ENCODE measurements around the gene RPS6KB2.
"Not testable (repeated sequence)": the region's sequence is repeated elsewhere in the genome, so short reads cannot be mapped to it uniquely, and the experiment has no call there.

The RPS6KB2 gene

DNA sequence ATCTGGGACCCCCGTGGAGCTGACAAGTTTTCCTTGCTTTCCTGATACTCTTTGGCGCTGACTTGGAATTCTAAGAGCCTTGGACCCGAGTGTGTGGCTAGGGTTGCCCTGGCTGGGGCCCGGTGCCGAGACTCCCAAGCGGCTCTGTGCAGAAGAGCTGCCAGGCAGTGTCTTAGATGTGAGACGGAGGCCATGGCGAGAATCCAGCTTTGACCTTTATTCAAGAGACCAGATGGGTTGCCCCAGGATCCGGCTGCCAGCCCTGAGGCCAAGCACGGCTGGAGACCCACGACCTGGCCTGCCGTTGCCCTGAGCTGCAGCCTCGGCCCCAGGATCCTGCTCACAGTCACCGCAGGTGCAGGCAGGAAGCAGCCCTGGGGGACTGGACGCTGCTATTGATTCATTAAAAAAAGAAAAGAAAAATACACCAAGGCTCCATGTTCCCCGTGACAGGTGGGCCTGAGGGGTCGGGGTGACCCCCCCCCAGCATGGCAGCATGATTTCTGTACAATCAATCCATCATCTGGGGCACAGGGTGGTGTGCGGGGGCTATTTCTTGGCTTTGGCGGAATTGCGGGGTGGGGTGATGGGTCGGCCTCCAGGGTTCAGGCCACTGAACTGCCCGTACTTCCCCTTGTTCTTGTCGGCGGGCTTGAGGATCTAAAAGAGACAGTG is 30.2 kb upstream of the RPS6KB2 start:
- DNase-seq (ENCODE audit: low read depth in 2 of 2), result no peak

DNA sequence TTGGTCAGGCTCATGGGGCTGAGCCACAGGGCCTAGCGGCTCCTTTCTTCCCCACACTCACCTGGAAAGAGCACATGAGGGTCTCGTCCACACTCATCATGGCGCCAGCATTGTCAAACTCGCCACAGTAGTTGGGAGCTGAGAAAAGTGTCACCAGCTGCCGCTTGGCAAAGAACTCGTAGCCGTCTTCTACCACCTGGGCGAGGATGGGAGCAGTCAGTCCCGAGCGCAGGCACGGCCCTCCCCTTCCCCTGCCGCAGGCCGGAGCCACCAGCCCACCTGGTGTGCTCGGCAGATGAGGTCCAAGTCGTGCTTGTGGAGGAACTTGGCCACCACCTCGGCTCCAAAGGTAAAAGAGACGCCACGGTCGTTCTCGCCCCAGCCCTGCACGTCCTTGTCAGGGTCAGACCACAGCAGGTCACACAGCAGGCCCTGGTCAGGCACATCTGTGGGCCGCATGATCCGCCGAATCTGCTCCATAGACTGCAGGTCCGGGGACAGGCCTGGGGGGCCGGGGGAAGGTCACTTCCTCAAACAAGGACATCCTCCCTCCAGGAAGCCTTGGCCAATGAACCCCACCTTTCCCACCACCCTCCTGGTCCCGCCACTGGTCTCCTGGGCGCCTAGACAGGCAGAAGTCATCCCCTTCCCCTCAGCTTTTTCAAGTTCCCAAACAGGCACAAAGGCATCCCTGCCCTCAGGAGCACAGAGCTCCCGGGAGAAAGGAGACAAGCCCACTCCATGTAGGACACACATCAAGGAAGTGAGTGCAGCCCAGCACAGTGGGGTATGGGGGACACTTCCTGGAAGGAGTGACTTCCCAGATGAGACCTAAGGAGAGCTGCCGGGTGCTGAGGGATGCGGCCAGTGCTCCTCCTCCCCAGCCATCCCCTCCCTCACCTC is 29.4 kb upstream of the RPS6KB2 start:
- no peak for DNase-seq (ENCODE audit: low read depth in 2 of 2)

DNA sequence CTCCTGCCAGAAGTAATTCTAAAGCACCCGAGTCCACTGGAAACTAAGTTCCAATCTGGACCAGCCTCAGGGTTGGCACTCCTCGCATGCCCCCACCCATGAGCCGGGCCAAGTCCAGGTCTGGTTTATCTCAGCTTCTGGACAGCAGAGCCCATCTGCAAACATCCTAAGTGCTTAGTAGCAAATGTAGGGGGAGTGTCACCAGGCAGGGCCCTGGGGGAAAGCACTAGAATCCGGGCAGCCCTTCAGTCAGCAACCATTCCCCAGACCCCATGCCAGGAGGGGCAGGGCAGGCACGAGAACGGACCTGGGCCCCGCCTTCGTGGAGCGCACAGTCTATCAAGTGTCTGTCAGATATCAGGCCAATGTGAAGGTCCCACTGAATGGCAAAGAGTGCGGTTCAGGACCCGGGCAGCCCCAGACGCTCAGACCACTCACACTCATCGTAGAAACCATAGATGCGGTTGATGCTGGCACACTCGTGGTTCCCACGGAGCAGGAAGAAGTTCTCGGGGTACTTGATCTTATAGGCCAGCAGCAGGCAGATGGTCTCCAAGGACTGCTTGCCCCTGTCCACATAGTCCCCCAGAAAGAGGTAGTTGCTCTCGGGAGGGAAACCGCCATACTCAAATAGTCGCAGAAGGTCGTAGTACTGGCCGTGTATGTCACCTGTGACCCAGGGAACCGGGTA is 27.9 kb upstream of the RPS6KB2 start:
- no peak for DNase-seq (ENCODE audit: low read depth in 2 of 2)

DNA sequence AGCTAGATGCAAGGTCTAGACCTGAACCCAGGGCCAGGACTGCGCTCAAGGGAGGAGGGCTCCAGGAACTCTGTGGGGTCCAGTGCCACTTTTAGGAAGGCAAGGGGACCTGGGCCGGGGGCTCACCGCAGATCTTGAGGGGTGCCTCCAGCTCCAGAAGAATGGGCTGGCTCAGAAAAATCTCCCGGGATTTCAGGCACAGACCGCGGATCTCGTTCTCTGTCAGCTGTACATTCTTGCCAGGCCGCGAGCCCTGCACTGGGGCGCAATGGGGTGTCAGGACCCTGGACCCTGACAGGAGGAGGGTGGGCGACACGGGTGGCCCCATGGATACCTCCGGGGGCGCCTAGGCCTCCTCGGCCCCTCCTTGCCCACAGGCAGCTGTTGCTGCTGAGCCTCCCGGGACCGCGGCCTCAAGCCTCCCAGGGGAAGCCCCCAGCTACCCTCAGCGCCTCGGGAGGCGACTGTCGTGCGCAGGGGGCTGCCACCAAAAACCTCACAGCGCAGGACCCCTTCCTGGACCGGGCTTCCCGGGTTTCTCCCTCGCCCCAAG is 27.3 kb upstream of the RPS6KB2 start:
- DNase-seq (ENCODE audit: low read depth in 2 of 2), result no peak

DNA sequence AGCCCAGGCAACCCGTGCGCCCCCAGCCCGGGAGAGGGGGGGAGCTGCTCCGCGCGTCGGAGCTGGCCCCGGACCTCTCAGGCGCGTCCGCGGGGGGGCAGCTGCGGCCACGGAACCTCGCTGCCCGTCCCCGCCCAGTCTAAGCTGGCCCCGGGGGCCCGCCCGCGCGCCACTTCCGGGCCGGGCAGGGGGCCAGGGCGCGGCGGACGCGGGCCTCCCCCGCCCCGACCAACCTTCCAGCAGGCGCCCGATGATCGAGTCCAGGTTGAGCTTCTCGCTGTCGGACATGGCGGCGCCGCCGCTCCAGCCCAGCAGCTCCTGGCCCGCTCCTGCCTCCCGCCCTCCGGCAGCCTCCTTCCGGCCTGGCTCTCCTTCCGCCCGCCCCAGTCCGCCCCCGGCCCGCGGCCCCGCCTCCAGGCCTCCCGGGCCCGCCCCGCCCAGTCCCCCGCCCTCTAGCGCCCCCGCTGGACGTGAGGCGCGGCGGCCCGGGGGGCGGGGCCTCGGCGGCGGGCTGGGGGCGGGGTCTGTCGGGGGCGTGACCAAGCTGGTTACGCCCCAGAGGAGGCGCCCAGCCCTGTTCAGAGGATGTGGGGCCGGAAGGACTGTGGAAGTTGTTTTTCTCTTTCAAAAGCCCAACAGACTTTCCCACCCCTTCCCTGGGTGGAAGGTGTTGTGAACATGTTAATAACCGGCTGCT is 26.7 kb upstream of the RPS6KB2 start, which contains the start of gene PPP1CA:
Gene PPP1CA (minus strand): TSS at position 364 of the 697 bp plus-strand sequence. CDS start 76 bp downstream, at position 288.
- peak; percentile 85 to 86 for DNase-seq (ENCODE audit: low read depth in 2 of 2)

DNA sequence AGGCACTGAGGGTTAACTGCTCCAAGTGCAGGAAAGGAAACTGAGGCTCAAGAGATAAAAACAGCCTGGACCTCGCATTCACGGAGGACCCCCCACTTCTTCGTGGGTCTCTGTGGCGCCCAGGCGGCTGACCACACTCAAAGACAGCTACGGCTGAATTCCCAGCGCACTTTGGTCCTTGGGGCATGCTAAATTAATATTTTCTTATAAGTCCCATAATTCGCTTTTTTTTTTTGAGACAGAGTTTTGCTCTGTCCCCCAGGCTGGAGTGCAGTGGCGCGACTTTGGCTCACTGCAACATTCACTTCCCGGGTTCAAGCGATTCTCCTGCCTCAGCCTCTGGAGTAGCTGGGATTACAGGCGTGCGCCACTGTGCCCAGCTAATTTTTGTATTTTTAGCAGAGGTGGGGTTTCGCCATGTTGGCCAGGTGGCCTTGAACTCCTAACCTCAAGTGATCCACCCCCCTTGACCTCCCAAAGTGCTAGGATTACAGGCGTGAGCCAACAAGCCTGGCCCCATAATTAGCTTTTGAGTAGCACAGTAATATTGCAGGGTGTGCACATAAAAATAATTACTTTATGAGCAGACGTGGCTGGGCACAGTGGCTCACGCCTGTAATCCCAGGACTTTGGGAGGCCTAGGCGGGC is 26.0 kb upstream of the RPS6KB2 start:
- DNase-seq (ENCODE audit: low read depth in 2 of 2), result not testable (repeated sequence)

DNA sequence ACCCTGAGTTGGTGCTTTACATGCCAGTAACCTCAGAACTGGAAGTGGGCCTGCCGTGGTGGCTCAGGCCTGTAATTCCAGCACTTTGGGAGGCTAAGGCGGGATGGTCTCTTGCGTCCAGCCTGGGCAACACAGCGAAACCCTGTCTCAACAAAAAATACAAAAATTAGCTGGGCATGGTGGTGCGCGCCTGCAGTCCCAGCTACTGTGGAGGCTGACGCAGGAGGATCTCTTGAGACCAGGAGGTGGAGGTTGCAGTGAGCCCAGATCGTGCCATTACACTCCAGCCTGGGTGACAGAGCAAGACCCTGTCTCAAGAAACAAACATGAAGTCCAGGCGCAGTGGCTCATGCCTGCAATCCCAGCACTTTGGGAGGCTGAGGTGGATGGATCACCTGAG is 25.2 kb upstream of the RPS6KB2 start:
- DNase-seq (ENCODE audit: low read depth in 2 of 2), result not testable (repeated sequence)

DNA sequence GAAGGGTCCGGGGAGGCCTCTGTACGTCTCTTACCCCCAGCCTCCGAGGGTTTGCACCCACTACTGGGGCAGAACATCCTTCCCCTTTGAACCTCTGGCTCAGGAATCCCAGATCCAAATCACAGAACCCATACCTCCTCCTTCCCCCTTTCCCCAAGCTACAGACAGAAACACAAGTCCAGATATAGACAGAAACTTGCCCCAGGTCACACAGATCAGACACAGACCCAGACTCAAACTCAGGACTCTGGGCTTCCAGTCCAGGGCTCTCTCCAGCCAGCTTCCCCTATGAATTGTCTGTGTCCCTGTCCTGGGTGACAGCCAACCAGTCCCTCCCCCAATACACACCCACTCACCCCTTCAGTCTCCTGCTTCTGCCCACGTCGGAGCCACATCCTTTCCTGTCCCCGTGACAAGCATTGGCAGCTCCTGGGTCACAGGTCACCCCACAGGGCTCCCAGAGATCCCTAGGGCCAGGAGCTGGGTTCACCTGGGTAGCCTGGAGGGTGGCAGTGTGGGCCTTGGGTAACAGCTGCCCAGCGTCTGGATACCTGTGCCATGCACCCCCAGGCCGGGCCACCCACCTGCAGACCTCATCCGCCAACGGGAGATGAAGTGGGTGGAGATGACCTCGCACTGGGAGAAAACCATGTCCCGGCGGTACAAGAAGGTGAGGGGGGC is 23.6 kb upstream of the RPS6KB2 start:
- DNase-seq (ENCODE audit: low read depth in 2 of 2), result peak in 1 of 2 donors; percentile 46

DNA sequence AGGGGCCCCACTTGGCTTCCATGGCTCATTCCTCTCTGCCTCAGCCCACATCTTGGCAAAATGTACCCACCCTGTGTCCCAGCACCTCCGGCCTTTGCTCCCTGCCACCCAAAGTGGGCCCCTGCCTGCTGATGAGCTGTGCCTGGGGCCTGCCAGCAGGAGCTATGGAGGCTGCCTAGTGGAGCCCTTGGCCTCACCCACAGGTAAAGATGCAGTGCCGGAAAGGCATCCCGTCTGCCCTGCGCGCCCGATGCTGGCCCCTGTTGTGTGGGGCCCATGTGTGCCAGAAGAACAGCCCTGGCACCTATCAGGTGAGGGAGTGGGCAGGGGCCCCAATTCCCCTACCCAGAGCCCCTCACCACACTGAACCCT is 23.1 kb upstream of the RPS6KB2 start:
- no peak for DNase-seq (ENCODE audit: low read depth in 2 of 2)

DNA sequence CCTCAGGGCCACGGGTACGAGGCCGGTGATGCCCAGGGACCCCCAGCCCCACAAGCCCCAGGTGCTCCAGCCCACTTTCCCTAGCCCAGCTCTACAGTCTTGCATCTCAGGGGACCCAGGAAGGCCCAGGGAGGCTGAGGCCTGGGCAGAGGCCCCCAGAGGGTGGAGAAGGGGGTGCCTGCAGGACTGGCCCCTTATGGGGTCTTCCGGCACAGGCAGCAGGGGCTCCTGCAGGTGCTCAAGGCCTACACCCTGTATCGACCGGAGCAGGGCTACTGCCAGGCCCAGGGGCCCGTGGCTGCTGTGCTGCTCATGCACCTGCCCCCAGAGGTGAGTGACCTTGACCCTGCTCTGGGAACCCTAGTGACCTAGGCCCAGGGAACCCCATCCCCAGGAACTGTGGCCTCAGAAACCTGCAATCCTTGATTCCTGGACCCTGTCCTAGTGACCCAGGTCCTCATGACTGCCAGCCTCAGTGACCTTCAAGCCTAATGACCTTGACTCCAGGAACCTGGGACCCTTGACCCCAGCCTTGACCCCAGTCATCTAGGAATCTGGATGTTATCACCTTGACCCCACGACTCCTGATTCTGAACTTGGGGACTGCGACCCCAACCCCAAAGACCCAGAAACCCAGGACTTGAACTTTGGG is 22.5 kb upstream of the RPS6KB2 start:
- DNase-seq (ENCODE audit: low read depth in 2 of 2), result no peak

DNA sequence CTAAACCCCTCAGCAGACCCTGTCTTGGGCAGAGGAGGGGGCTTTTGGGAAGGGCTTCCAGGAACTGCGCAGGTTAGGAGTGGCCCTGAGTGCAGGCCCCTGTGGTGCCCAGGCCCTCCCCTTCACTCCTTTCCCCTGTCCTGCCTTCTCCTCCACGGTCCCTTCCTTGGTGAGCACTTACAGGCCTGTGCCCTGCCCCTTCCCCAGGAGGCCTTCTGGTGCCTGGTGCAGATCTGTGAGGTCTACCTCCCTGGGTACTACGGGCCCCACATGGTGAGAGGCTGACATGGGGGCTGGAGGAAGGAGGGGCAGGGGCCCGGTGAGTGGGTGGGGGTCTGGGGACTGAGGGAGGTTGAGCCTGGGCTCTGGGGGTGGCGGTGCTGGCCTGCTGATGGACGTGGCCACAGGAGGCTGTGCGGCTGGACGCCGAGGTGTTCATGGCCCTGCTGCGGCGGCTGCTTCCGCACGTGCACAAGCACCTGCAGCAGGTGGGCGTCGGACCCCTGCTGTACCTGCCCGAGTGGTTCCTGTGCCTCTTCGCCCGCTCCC is 21.8 kb upstream of the RPS6KB2 start:
- DNase-seq (ENCODE audit: low read depth in 2 of 2), result no peak

DNA sequence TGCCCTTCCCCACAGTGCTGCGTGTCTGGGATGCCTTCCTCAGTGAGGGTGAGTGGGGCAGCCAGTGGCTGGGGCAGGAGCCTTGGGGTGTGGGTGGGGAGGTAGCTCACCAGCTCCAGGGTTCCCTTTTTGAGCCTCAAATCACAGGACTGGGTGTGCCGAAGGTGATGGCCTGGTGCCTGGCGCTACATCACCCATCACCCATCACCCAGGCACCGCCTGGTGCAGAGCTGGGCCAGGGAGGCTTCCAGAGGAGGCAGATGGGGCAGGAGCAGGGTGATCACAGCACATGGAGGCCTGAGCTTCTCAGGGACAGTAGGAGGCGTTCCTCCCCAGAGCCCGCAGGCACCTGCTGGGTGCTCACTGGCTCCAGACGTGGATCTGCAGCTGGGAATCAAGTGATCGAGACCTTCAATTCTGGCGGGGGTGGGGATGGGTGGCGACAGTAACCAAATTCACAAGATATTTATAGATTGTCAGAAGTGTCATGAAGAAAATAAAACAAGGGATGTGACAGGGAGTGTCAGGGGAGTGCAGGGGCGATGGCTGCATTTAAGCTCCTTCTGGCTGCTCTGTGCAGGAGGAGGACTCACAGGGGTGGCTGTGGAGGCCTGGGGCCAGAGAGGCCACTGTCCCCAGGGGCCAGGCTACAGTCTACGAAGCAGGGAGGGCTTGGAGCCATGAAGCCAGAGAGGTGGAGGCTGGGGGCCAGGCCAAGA is 21.2 kb upstream of the RPS6KB2 start:
- DNase-seq (ENCODE audit: low read depth in 2 of 2), result no peak

DNA sequence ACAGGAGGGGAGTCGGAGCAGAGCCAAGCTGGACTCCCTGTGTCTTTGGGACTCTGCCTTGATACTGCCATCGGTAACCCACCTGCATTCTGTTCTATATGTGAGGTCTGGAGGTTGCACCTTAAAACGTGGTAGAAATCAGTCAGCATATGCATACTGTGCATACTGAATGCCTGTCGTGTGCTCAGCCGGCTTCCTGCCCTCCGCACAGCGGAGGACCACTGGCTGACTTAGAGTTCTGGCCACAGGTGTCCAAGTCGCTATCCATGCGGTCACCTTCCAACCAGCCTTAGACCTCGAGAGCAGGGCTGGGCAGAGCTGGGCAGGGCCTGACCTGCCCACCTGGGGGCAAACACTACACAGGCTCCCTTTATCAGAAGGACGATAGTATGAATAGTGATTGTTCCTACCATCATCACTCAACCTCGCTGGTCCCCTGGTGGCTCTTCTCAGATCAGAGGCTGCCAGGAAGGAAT is 20.6 kb upstream of the RPS6KB2 start:
- no peak for DNase-seq (ENCODE audit: low read depth in 2 of 2)

DNA sequence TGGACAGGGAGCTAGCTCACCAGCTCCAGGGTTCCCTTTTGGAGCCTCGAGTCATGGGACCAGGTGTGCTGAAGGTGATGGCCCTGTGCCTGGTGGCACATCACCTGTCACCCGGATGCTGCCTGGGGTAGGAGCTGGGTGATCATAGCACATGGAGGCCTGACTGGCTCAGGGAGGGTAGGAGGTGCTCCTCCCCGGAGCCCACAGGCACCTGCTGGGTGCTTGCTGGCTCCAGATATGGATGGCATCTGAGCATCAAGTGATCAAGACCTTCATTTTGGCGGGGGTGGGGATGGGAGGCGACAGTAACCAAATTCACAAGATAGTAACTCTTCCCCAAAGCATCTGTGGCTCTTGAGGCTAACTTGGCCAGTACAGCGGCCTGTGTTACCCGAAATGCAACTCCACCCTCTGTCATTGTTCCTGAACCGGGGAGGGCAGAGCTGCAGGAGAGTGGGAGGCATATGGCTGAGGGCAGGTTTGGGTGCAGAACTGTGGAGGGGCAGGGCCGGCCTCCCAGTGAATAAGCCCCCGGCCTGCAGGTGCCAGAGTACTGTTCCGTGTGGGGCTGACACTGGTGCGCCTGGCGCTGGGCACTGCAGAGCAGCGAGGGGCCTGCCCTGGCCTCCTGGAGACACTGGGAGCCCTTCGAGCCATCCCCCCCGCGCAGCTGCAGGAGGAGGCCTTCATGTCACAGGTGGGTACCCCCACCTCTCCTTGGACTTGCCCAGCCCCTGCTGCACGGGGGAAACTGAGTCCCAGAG is 19.7 kb upstream of the RPS6KB2 start:
- DNase-seq (ENCODE audit: low read depth in 2 of 2), result no peak

DNA sequence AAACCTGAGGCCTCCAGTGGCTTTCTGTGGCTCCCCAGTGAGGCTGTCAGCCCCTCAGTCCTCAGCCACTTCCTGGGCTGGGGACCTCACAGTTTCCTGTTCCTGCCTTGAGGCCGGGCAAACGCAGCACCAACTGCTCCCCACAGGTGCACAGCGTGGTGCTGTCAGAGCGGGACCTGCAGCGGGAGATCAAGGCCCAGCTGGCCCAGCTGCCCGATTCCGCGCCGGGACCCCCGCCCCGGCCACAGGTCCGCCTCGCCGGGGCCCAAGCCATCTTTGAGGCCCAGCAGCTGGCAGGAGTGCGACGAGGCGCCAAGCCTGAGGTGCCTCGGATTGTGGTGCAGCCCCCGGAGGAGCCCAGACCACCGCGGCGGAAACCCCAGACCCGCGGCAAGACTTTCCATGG is 19.0 kb upstream of the RPS6KB2 start:
- DNase-seq (ENCODE audit: low read depth in 2 of 2), result peak; percentile 65 to 74

DNA sequence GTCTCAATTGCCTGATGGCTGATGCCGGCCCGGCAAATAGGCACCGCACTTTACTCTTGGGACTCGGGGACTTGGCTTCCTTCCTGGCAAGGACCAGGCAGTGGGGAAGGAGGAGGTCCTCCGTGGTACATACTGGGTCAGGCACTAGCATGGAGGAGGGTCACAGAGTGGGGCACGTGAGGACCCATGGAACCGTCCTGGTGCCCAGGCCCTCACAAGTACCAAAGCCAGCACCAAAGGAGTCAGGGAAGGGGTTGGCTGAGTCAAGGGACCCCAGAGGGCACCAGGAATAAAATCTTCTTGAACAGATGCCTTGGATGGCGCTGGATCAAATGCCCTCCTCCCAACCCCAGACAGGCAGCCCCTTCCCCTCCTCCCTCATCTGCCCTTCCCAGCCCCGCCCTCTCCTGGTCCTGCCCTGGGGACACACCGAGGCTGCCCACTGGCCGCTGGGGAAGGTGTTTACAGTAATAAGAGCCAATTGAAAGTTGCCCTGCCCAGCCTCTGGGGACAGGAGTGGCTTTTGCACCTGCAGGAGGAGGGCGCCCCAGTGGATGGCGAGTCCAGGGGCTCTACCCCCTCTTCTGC is 18.4 kb upstream of the RPS6KB2 start:
- no peak for DNase-seq (ENCODE audit: low read depth in 2 of 2)

DNA sequence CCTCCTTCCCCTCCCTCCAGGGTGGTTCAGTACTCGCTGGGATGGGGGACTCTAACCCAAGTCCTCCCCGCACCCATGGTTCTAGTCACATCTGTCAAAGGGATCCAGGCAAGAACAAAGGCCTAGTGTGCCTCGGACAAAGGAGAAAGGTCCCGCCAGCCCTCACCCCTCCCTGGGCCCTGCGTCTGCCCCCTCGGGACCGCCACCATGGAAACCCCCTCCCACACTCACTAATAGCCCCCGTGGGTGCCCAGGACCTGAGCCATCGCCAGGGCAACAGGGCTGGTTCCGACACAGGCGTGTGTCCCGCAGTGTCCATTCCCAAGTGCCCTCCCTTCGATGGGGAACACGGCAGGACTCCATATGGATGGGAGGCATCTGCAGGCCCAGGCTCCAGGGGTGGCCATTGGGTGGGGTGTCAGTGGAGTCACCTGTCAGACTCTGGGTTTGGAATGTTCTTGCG is 17.9 kb upstream of the RPS6KB2 start:
- no peak for DNase-seq (ENCODE audit: low read depth in 2 of 2)

Data from stimulated activated CD8-positive, alpha-beta memory T cell treated with anti-CD3 and anti-CD28 coated beads, Interleukin-15, amount 100 ng/mL, for 48 hours (primary cell).